Measurements from ENCODE around the gene JPH2.
A peak's percentile ranks its signal among the peaks of the same experiment; 100 is the strongest.

DNA sequence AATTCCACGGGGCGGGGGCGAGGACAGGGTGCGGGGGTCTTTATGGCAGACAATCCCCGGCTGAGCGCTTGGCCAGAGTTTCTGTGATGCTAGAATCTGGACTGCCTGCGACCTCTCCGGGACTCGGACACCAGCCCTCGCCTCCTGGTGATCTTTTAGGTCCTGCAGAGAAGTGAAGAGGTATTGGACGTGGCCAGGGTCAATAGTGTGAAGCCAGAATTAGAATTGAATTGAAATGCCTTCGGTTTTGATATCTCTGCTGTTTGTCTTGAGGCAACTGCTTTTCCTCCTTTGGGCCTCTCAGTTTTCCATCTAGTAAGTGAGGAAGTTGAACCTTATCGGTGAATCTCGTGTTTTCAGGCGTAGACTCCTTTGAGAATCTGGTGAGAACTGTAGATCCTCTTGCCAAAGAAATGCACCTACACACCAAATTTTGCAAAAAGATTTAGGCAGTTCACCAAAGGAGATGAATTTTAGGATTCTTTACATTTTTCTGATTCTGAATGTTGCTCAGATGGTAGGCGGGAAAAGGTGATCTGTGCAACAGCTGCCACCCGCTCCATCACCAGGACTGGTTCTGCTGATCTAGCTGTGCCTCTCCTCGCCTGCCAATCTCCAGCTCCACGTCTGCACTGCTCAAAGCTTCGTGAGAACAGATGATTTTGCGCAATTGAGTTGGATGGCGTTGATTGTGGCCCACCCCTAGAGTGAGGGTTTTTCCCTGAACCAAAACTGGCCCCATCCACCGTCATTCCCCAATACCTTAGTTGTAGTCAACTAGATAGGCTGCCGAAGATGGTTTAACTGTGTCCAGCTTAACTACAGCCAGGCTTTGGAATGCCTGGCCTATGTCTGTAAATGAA is 24.4 kb upstream of the JPH2 start:
- peak; percentile 79 for TF ChIP-seq CEBPB (IDR thresholded peaks at IDR 0.05; ENCODE audit: low read depth, low read length)
- TF ChIP-seq CTCF (conservative IDR thresholded peaks at IDR 0.05; ENCODE audit: low read depth, low read length), result no peak
- TF ChIP-seq MAZ (IDR thresholded peaks at IDR 0.05; ENCODE audit: borderline replicate concordance, low read depth, low read length), result no peak
